HG02938 (cell line): ENCODE data around the gene CHERP.
"Not testable (repeated sequence)": the region's sequence is repeated elsewhere in the genome, so short reads cannot be mapped to it uniquely, and the experiment has no call there.

Experiments used
- ATAC-seq: cut with Tn5 transposase; IDR thresholded peaks from one replicate; pipeline ENCODE4 v1.9.1; 2021; ENCODE audit warnings: mild to moderate bottlenecking, moderate library complexity; ENCODE audit not compliant: unreplicated experiment

CHERP gene

GRCh38 chr19:16482745-16483144 lies 59.5 kb downstream of the CHERP start:
- no peak for ATAC-seq

GRCh38 chr19:16477311-16477710 lies 64.9 kb downstream of the CHERP start:
- no peak for ATAC-seq

- ATAC-seq, result no peak
These were observed 65.8 kb downstream of the CHERP start for GRCh38 chr19:16476401-16476800.

GRCh38 chr19:16473875-16474392 lies 68.3 kb downstream of the CHERP start:
- ATAC-seq, result no peak

- ATAC-seq, result no peak
These were observed 69.2 kb downstream of the CHERP start for GRCh38 chr19:16472992-16473391.

GRCh38 chr19:16472559-16472899 lies 69.7 kb downstream of the CHERP start:
- ATAC-seq, result not testable (repeated sequence)

GRCh38 chr19:16470911-16471811 lies 71.1 kb downstream of the CHERP start:
- ATAC-seq, result peak; percentile 25

GRCh38 chr19:16470541-16470910 lies 71.7 kb downstream of the CHERP start:
- ATAC-seq, result no peak
